RWPE2 (cell line): ENCODE results near the gene RAC3.

Experiments used
- ATAC-seq: fragments of 200-7000 bp; cut with Tn5 transposase; 3 replicates; pipeline ENCODE4 v1.9.1; 2021; ENCODE audit warnings: low read depth
- DNase-seq: peaks from one replicate; pipeline ENCODE4 v3.0.0-alpha.2; 2020; ENCODE audit warnings: low spot score
- H3K27ac ChIP-seq: fragments of 450-650 bp; 2 replicates; pipeline ENCODE4 v1.5.1; 2017; ENCODE audit warnings: mild to moderate bottlenecking; ENCODE audit not compliant: poor library complexity, severe bottlenecking
- H3K27me3 ChIP-seq: fragments of 250-450 bp; sonication (Bioruptor Pico); 2 replicates; pipeline ENCODE4 v1.5.1; 2021; ENCODE audit warnings: mild to moderate bottlenecking, moderate library complexity; ENCODE audit not compliant: insufficient read depth, poor library complexity, severe bottlenecking
- H3K36me3 ChIP-seq: fragments of 250-450 bp; sonication (Bioruptor Pico); 2 replicates; pipeline ENCODE4 v1.5.1; 2020; ENCODE audit warnings: low read depth, mild to moderate bottlenecking, moderate library complexity
- H3K4me1 ChIP-seq: fragments of 250-450 bp; sonication (Bioruptor Pico); 2 replicates; pipeline ENCODE4 v1.5.1; 2021; ENCODE audit warnings: mild to moderate bottlenecking, moderate library complexity; ENCODE audit not compliant: insufficient read depth, poor library complexity, severe bottlenecking
- H3K4me3 ChIP-seq: fragments of 250-450 bp; sonication (Bioruptor Pico); 2 replicates; pipeline ENCODE4 v1.5.1; 2021; ENCODE audit warnings: mild to moderate bottlenecking, moderate library complexity; ENCODE audit not compliant: severe bottlenecking
- H3K9me3 ChIP-seq: fragments of 250-450 bp; sonication (Bioruptor Pico); 2 replicates; pipeline ENCODE4 v1.5.1; 2021; ENCODE audit warnings: mild to moderate bottlenecking, moderate library complexity; ENCODE audit not compliant: severe bottlenecking
- CTCF ChIP-seq: fragments of 450-650 bp; IDR thresholded peaks from one replicate; pipeline ENCODE4 v1.5.1; 2017; ENCODE audit warnings: mild to moderate bottlenecking, moderate library complexity; ENCODE audit not compliant: poor library complexity, severe bottlenecking

The RAC3 gene

GRCh38 chr17:82079001-82079677, 47.7 kb downstream of the RAC3 start:
- Histone ChIP-seq H3K27me3 (no peaks in the 10 kb centered on the region), H3K36me3 (peaks cover 60% of the 10 kb centered on the region), H3K4me1 (no peaks in the 10 kb centered on the region), H3K9me3 (no peaks in the 10 kb centered on the region), H3K27ac (no peak overlapping the region), H3K4me3 (no peak overlapping the region)
- ATAC-seq (no peak), DNase-seq (no peak)
- TF ChIP-seq CTCF, result no peak

- ATAC-seq (no peak), DNase-seq (no peak)
- H3K27ac ChIP-seq, result no peak overlapping the region
- peaks cover 71% of the 10 kb centered on the region for H3K36me3 ChIP-seq
- H3K4me3 ChIP-seq, result no peak overlapping the region
- TF ChIP-seq CTCF, result no peak
- no peaks in the 10 kb centered on the region for H3K27me3 ChIP-seq
- H3K9me3 ChIP-seq, result no peaks in the 10 kb centered on the region
- H3K4me1 ChIP-seq, result no peaks in the 10 kb centered on the region
Measured at GRCh38 chr17:82080048-82080788, 48.7 kb downstream of the RAC3 start.

- TF ChIP-seq CTCF, result no peak
- Histone ChIP-seq H3K4me3 (no peak overlapping the region), H3K27me3 (no peaks in the 10 kb centered on the region), H3K36me3 (peaks cover 78% of the 10 kb centered on the region), H3K27ac (no peak overlapping the region), H3K4me1 (no peaks in the 10 kb centered on the region), H3K9me3 (no peaks in the 10 kb centered on the region)
- DNase-seq, result no peak
- no peak for ATAC-seq
Measured at GRCh38 chr17:82080789-82081464, 49.4 kb downstream of the RAC3 start.

GRCh38 chr17:82081546-82081945, 50.1 kb downstream of the RAC3 start:
- ATAC-seq, result no peak
- no peak overlapping the region for H3K4me3 ChIP-seq
- DNase-seq, result no peak
- no peak for TF ChIP-seq CTCF
- no peaks in the 10 kb centered on the region for H3K4me1 ChIP-seq
- no peak overlapping the region for H3K27ac ChIP-seq
- no peaks in the 10 kb centered on the region for H3K9me3 ChIP-seq
- peaks cover 84% of the 10 kb centered on the region for H3K36me3 ChIP-seq
- H3K27me3 ChIP-seq, result no peaks in the 10 kb centered on the region
